HEK293 (cell line): ENCODE data around the gene PPEF2.

Experiments used
- CTCF ChIA-PET: fragments of 350-600 bp; formaldehyde crosslinking; extraction: SDS; loops from one replicate; lab custom pipeline; 2021; ENCODE audit warnings: antibody characterized with exemption; lab: Yijun Ruan, JAX
- POLR2A ChIA-PET: fragments of 300-600 bp; formaldehyde crosslinking; extraction: SDS; loops from one replicate; lab custom pipeline; 2020; ENCODE audit warnings: antibody characterized with exemption, inconsistent platforms; lab: Yijun Ruan, JAX
- H3K27ac ChIP-seq: fragments of 200-500 bp; sonication (Bioruptor generic); 2 replicates; pipeline ENCODE4 v1.5.1; 2014; ENCODE audit warnings: low read depth, low read length, control low read depth, inconsistent platforms; ENCODE audit errors: extremely low read depth
- H3K36me3 ChIP-seq, 2 experiments: fragments of 200-500 bp in 1 of 2; sonication (Bioruptor generic) in 1 of 2; 1 replicate in 1 of 2; 2 replicates in 1 of 2; pipeline ENCODE4 v1.5.1; 2014 to 2017; ENCODE audit warnings: inconsistent platforms in 2 of 2, low read length in 2 of 2; ENCODE audit not compliant: control insufficient read depth in 2 of 2, insufficient read depth in 1 of 2
- H3K4me1 ChIP-seq: fragments of 200-500 bp; sonication (Bioruptor generic); 2 replicates; pipeline ENCODE4 v1.5.1; 2014; ENCODE audit warnings: mild to moderate bottlenecking, low read length, inconsistent platforms; ENCODE audit not compliant: control insufficient read depth, insufficient read depth
- H3K4me3 ChIP-seq: 2 replicates; pipeline ENCODE4 v1.5.1; 2011; ENCODE audit warnings: low read depth, mild to moderate bottlenecking, control low read depth, low read length, moderate library complexity
- H3K9me3 ChIP-seq: fragments of 200-500 bp; sonication (Bioruptor generic); 2 replicates; pipeline ENCODE4 v1.5.1; 2014; ENCODE audit warnings: low read depth, low read length, inconsistent platforms; ENCODE audit not compliant: control insufficient read depth, insufficient read depth
- GFI1B ChIP-seq: fragments of 450-650 bp; formaldehyde crosslinking; IDR thresholded peaks from 2 replicates; pipeline ENCODE4 v1.5.1; 2016; ENCODE audit warnings: missing biosample characterization, missing genetic modification characterization
- KLF9 ChIP-seq: fragments of 450-650 bp; formaldehyde crosslinking; IDR thresholded peaks from 2 replicates; pipeline ENCODE4 v1.5.1; 2016; ENCODE audit warnings: missing biosample characterization, missing genetic modification characterization, low read depth
- MEIS1 ChIP-seq: sonication (generic); formaldehyde crosslinking; IDR thresholded peaks from 2 replicates; pipeline ENCODE4 v1.8.1; 2022; ENCODE audit warnings: missing genetic modification reagents, mild to moderate bottlenecking, borderline replicate concordance
- PRDM10 ChIP-seq: fragments of 450-650 bp; formaldehyde crosslinking; IDR thresholded peaks from 2 replicates; pipeline ENCODE4 v1.5.1; 2016; ENCODE audit warnings: missing biosample characterization, missing genetic modification characterization
- SP7 ChIP-seq: fragments of 450-650 bp; formaldehyde crosslinking; IDR thresholded peaks from 2 replicates; pipeline ENCODE4 v1.5.1; 2016; ENCODE audit warnings: missing biosample characterization, missing genetic modification characterization
- ZFP41 ChIP-seq: fragments of 450-650 bp; formaldehyde crosslinking; IDR thresholded peaks from 2 replicates; pipeline ENCODE4 v1.5.1; 2016; ENCODE audit warnings: missing biosample characterization, missing genetic modification characterization, borderline replicate concordance
- ZNF112 ChIP-seq: fragments of 450-650 bp; formaldehyde crosslinking; IDR thresholded peaks from 2 replicates; pipeline ENCODE4 v1.5.0; 2017; ENCODE audit warnings: missing biosample characterization, missing genetic modification characterization
- ZNF16 ChIP-seq: fragments of 450-650 bp; formaldehyde crosslinking; IDR thresholded peaks from 2 replicates; pipeline ENCODE4 v1.5.1; 2016; ENCODE audit warnings: low read depth, missing biosample characterization, missing genetic modification characterization
- ZNF2 ChIP-seq: fragments of 450-650 bp; formaldehyde crosslinking; IDR thresholded peaks from 2 replicates; pipeline ENCODE4 v1.5.1; 2016; ENCODE audit warnings: missing biosample characterization, missing genetic modification characterization
- ZNF239 ChIP-seq: fragments of 450-650 bp; formaldehyde crosslinking; IDR thresholded peaks from 2 replicates; pipeline ENCODE4 v1.5.1; 2016; ENCODE audit warnings: missing biosample characterization, missing genetic modification characterization
- ZNF292 ChIP-seq: fragments of 450-650 bp; formaldehyde crosslinking; IDR thresholded peaks from 2 replicates; pipeline ENCODE4 v1.5.1; 2016; ENCODE audit warnings: low read depth, missing biosample characterization, missing genetic modification characterization, borderline replicate concordance
- ZNF394 ChIP-seq: fragments of 450-650 bp; formaldehyde crosslinking; IDR thresholded peaks from 2 replicates; pipeline ENCODE4 v1.5.1; 2016; ENCODE audit warnings: missing biosample characterization, missing genetic modification characterization, mild to moderate bottlenecking, moderate library complexity, borderline replicate concordance
- ZNF416 ChIP-seq: fragments of 450-650 bp; formaldehyde crosslinking; IDR thresholded peaks from 2 replicates; pipeline ENCODE4 v1.5.1; 2016; ENCODE audit warnings: missing biosample characterization, missing genetic modification characterization
- ZNF549 ChIP-seq: fragments of 450-650 bp; IDR thresholded peaks from 2 replicates; pipeline ENCODE4 v1.5.1; 2018; ENCODE audit warnings: missing biosample characterization, missing genetic modification characterization, mild to moderate bottlenecking, inconsistent platforms, moderate library complexity
- ZNF664 ChIP-seq: fragments of 450-650 bp; formaldehyde crosslinking; IDR thresholded peaks from 2 replicates; pipeline ENCODE4 v1.5.1; 2016; ENCODE audit warnings: missing biosample characterization, missing genetic modification characterization
- ZNF707 ChIP-seq: fragments of 450-650 bp; formaldehyde crosslinking; IDR thresholded peaks from 2 replicates; pipeline ENCODE4 v1.5.1; 2016; ENCODE audit warnings: missing biosample characterization, missing genetic modification characterization
- ZNF747 ChIP-seq: fragments of 450-650 bp; formaldehyde crosslinking; IDR thresholded peaks from 2 replicates; pipeline ENCODE4 v1.5.1; 2016; ENCODE audit warnings: missing biosample characterization, missing genetic modification characterization
- ZSCAN30 ChIP-seq: fragments of 450-650 bp; IDR thresholded peaks from 2 replicates; pipeline ENCODE4 v1.5.1; 2018; ENCODE audit warnings: missing biosample characterization, mild to moderate bottlenecking, missing genetic modification characterization, moderate library complexity
- TF ChIP-seq, protein P1 (sequence below): fragments of 450-650 bp; formaldehyde crosslinking; IDR thresholded peaks from 2 replicates; pipeline ENCODE4 v1.5.1; 2016; ENCODE audit warnings: missing biosample characterization, missing genetic modification characterization
- TF ChIP-seq, protein P2 (sequence below): fragments of 450-650 bp; formaldehyde crosslinking; IDR thresholded peaks from 2 replicates; pipeline ENCODE4 v1.5.1; 2016; ENCODE audit warnings: missing biosample characterization, missing genetic modification characterization

Gene PPEF2

DNA sequence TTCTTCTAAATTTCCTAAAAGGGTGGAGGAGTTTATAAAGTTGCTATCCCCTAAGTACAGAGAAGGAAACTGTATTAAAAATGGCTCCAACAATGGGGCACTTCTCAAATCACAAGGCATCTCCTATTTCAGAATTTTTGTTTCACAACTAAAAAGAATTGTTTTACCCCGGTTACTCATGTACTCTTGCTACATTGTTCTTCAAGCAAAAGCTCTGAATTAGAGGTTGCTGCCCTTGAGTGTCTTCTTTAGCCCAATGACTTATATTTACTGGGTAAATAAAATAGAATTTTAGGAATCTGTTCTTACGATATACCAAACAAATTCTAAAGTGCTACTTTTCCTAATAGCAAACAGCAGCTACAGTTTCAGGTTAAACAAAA is 67.5 kb downstream of the PPEF2 start (continued):
- TF ChIP-seq, protein P1, sequence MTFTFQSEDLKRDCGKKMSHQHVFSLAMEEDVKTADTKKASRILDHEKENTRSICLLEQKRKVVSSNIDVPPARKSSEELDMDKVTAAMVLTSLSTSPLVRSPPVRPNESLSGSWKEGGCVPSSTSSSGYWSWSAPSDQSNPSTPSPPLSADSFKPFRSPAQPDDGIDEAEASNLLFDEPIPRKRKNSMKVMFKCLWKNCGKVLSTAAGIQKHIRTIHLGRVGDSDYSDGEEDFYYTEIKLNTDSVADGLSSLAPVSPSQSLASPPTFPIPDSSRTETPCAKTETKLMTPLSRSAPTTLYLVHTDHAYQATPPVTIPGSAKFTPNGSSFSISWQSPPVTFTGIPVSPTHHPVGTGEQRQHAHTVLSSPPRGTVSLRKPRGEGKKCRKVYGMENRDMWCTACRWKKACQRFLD (tag by site-specific recombination): no peak
- TF ChIP-seq ZNF239 (tag by site-specific recombination) (no peak), ZNF292 (tag by site-specific recombination) (no peak), KLF9 (no peak)

GRCh38 chr4:75834095-75834771 is 68.0 kb downstream of the PPEF2 start:
- Histone ChIP-seq H3K4me1 (no peaks in the 10 kb centered on the region), H3K9me3 (no peaks in the 10 kb centered on the region), H3K4me3 (no peak overlapping the region), H3K27ac (no peak overlapping the region), H3K36me3 (no peaks in the 10 kb centered on the region)
- TF ChIP-seq ZNF16 (tag by site-specific recombination) (no peak), ZNF549 (tag by site-specific recombination) (peak; percentile 96)
- ChIA-PET POLR2A (no interaction called here), CTCF (interaction anchor here (1.4 kb wide), 1 partner anchor 14 kb away, joined by 7 read pairs; no protein-coding TSS in a partner anchor)

- no peaks in the 10 kb centered on the region for H3K9me3 ChIP-seq
- CTCF ChIA-PET: interaction anchor here (0.6 kb wide), 1 partner anchor 20 kb away, joined by 3 read pairs; no protein-coding TSS in a partner anchor
These were observed 70.3 kb downstream of the PPEF2 start for GRCh38 chr4:75831856-75832405.

GRCh38 chr4:75830906-75831305 is 71.3 kb downstream of the PPEF2 start:
- Histone ChIP-seq H3K9me3 (no peaks in the 10 kb centered on the region), H3K27ac (no peak overlapping the region), H3K4me1 (no peaks in the 10 kb centered on the region), H3K36me3 (no peaks in the 10 kb centered on the region), H3K4me3 (no peak overlapping the region)
- ChIA-PET POLR2A (no interaction called here), CTCF (no interaction called here)
- TF ChIP-seq ZNF707 (tag by site-specific recombination) (no peak), MEIS1 (no peak), ZNF2 (no peak), ZFP41 (tag by site-specific recombination) (no peak), SP7 (tag by site-specific recombination) (no peak), GFI1B (tag by site-specific recombination) (no peak), ZNF747 (tag by site-specific recombination) (no peak), ZNF112 (no peak), ZNF394 (tag by site-specific recombination) (no peak), ZNF664 (tag by site-specific recombination) (no peak), ZSCAN30 (tag by site-specific recombination) (no peak)
- TF ChIP-seq, protein P2, sequence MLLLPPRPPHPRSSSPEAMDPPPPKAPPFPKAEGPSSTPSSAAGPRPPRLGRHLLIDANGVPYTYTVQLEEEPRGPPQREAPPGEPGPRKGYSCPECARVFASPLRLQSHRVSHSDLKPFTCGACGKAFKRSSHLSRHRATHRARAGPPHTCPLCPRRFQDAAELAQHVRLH: no peak

More at GRCh38 chr4:75831856-75832405, 70.3 kb downstream of the PPEF2 start:
- Histone ChIP-seq H3K4me3 (no peak overlapping the region), H3K36me3 (no peaks in the 10 kb centered on the region), H3K27ac (no peak overlapping the region), H3K4me1 (no peaks in the 10 kb centered on the region)
- TF ChIP-seq ZNF416 (no peak), PRDM10 (peak; percentile 24; the same call in 1 of the 2 replicates)
- POLR2A ChIA-PET: no interaction called here
